ENCODE results near the gene METTL15.

DNA sequence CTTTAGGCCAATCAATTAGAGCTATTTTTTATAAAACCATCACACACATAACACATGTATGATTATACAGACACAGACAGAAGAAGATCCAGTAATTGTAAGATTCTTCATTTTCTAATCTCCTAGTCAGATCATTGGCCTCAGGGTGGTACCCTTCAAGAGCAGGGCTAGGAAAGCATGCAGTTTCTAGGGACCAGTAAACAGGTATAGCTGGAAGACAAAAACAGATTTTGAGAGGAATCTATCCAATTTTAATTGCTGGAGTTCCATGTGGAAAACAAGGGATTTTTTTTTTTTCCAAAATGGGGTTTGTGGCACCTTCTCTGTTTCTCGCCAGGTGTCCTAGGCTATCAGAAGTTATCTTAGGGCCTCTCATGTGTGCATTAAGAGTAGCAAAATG is 29.6 kb downstream of the METTL15 start:
- TF ChIP-seq, protein P1, sequence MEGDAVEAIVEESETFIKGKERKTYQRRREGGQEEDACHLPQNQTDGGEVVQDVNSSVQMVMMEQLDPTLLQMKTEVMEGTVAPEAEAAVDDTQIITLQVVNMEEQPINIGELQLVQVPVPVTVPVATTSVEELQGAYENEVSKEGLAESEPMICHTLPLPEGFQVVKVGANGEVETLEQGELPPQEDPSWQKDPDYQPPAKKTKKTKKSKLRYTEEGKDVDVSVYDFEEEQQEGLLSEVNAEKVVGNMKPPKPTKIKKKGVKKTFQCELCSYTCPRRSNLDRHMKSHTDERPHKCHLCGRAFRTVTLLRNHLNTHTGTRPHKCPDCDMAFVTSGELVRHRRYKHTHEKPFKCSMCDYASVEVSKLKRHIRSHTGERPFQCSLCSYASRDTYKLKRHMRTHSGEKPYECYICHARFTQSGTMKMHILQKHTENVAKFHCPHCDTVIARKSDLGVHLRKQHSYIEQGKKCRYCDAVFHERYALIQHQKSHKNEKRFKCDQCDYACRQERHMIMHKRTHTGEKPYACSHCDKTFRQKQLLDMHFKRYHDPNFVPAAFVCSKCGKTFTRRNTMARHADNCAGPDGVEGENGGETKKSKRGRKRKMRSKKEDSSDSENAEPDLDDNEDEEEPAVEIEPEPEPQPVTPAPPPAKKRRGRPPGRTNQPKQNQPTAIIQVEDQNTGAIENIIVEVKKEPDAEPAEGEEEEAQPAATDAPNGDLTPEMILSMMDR (IDR thresholded peaks at IDR 0.05), result no peak
- no peak for TF ChIP-seq POLR2A (IDR thresholded peaks at IDR 0.05)

All from uterus (tissue), 2 donors.